GM12878 (cell line): Measurements from ENCODE around the gene CCL2. TPM values are rescaled to one million over a fixed set of nuclear protein-coding genes. Genes with fewer than 3 reads are reported as not detected.

Experiments used
- ATAC-seq: fragments of 200-7000 bp; cut with Tn5 transposase; 3 replicates; pipeline ENCODE4 v1.9.1; 2020; ENCODE audit warnings: mild to moderate bottlenecking, moderate library complexity
- BruUV-seq: library from RNA; stranded (reverse); fragments of 400-500 nt; replicated peaks from 2 replicates; lab custom pipeline; 2021; lab: Mats Ljungman, UMichigan
- CTCF ChIA-PET: fragments of 300-600 bp; sonication (Branson Sonifier 250); formaldehyde crosslinking; extraction: SDS; loops from one replicate; lab custom pipeline; 2021; ENCODE audit warnings: inconsistent platforms; lab: Yijun Ruan, JAX
- POLR2A ChIA-PET: fragments of 350-600 bp; formaldehyde crosslinking; extraction: SDS; loops from one replicate; lab custom pipeline; 2021; ENCODE audit warnings: inconsistent platforms; lab: Charles Lee
- RAD21 ChIA-PET: fragments of 300-600 bp; sonication (Branson Sonifier 250); formaldehyde crosslinking; loops from one replicate; lab custom pipeline; 2023; ENCODE audit warnings: antibody characterized with exemption; ENCODE audit not compliant: unreplicated experiment; lab: Charles Lee
- SMC1A ChIA-PET: fragments of 300-600 bp; sonication (Branson Sonifier 250); formaldehyde crosslinking; loops from one replicate; lab custom pipeline; 2023; ENCODE audit not compliant: unreplicated experiment, uncharacterized antibody; lab: Charles Lee
- DNase-seq: peaks from one replicate; pipeline ENCODE4 v3.0.0-alpha.2; 2011; ENCODE audit warnings: low read depth, low spot score
- FAIRE-seq: peaks from 3 replicates; lab custom pipeline; 2011; peaks lifted over from hg19 to GRCh38; lab: Jason Lieb, UNC
- H2AFZ ChIP-seq: 2 replicates; pipeline ENCODE4 v1.6.0; 2011; ENCODE audit warnings: low read depth, low read length, control low read depth; ENCODE audit not compliant: control insufficient read depth
- H3K27ac ChIP-seq: 2 replicates; pipeline ENCODE4 v1.5.1; 2011; ENCODE audit warnings: control low read depth; ENCODE audit not compliant: control insufficient read depth, insufficient read depth
- H3K27me3 ChIP-seq, 2 experiments: replicated peaks in 1 of 2; 2 replicates each; pipeline versions ENCODE4 v1.6.0 to v1.6.1; 2011; ENCODE audit warnings: low read length in 1 of 2; ENCODE audit not compliant: control insufficient read depth in 2 of 2, insufficient read depth in 2 of 2
- H3K36me3 ChIP-seq, 2 experiments: 2 replicates each; pipeline ENCODE4 v1.5.1; 2011; ENCODE audit warnings: low read length in 1 of 2; ENCODE audit not compliant: control insufficient read depth in 2 of 2, insufficient read depth in 2 of 2
- H3K4me1 ChIP-seq: 2 replicates; pipeline ENCODE4 v1.6.1; 2011; ENCODE audit warnings: mild to moderate bottlenecking, low read length, moderate library complexity, mixed read lengths; ENCODE audit not compliant: control insufficient read depth, insufficient read depth
- H3K4me2 ChIP-seq: 2 replicates; pipeline ENCODE4 v1.6.0; 2011; ENCODE audit warnings: control low read depth; ENCODE audit not compliant: control insufficient read depth, insufficient read depth
- H3K4me3 ChIP-seq: fragments of 200-600 bp; sonication (generic); 2 replicates; pipeline ENCODE4 v1.5.1; 2016
- H3K79me2 ChIP-seq: 2 replicates; pipeline ENCODE4 v1.6.0; 2011; ENCODE audit warnings: low read length; ENCODE audit not compliant: control insufficient read depth, insufficient read depth
- H3K9ac ChIP-seq: 2 replicates; pipeline ENCODE4 v1.8.0; 2011; ENCODE audit warnings: low read length, control low read depth, mixed read lengths; ENCODE audit not compliant: control insufficient read depth, insufficient read depth
- H3K9me3 ChIP-seq: replicated peaks from 3 replicates; pipeline ENCODE4 v1.5.1; 2011; ENCODE audit warnings: mild to moderate bottlenecking, low read length; ENCODE audit not compliant: control insufficient read depth, insufficient read depth
- H4K20me1 ChIP-seq: 2 replicates; pipeline ENCODE4 v1.6.0; 2011; ENCODE audit not compliant: control insufficient read depth, insufficient read depth
- BACH1 ChIP-seq: fragments of 450-650 bp; IDR thresholded peaks from 2 replicates; pipeline ENCODE4 v1.6.1; 2017; ENCODE audit warnings: mild to moderate bottlenecking, borderline replicate concordance
- BCL11A ChIP-seq: IDR thresholded peaks from 2 replicates; pipeline ENCODE4 v1.6.1; 2011; ENCODE audit warnings: low read depth, low read length
- GATAD2B ChIP-seq: fragments of 450-650 bp; conservative IDR thresholded peaks from 2 replicates; pipeline ENCODE4 v1.6.1; 2017; ENCODE audit warnings: low read depth, mild to moderate bottlenecking, moderate library complexity
- JUND ChIP-seq: IDR thresholded peaks from 2 replicates; pipeline ENCODE4 v1.6.1; 2012; ENCODE audit warnings: low read depth, mild to moderate bottlenecking, low read length, improper control_type of control experiment, moderate library complexity
- KDM1A ChIP-seq: fragments of 200-600 bp; sonication (generic); IDR thresholded peaks from 2 replicates; pipeline ENCODE4 v1.6.1; 2016; ENCODE audit warnings: borderline replicate concordance
- PML ChIP-seq: IDR thresholded peaks from 2 replicates; pipeline ENCODE4 v1.6.1; 2012; ENCODE audit warnings: low read length, inconsistent platforms
- SMARCA5 ChIP-seq: fragments of 450-650 bp; IDR thresholded peaks from 2 replicates; pipeline ENCODE4 v1.6.1; 2017; ENCODE audit warnings: mild to moderate bottlenecking
- SUPT20H ChIP-seq: IDR thresholded peaks from 2 replicates; pipeline ENCODE4 v1.6.1; 2011; ENCODE audit warnings: low read depth, mild to moderate bottlenecking, low read length, moderate library complexity, borderline replicate concordance; ENCODE audit not compliant: control insufficient read depth
- TBL1XR1 ChIP-seq: IDR thresholded peaks from 2 replicates; pipeline ENCODE4 v1.6.1; 2012; ENCODE audit warnings: low read depth, low read length, improper control_type of control experiment
- WGBS: methylation state at CpG from one replicate; pipeline ENCODE4 v1.1.6; 2016; ENCODE audit warnings: low lambda C conversion rate; ENCODE audit not compliant: insufficient replicate concordance, insufficient coverage; ENCODE audit errors: missing lambda C conversion rate; 5-methylcytosine and 5-hydroxymethylcytosine counted together
- in situ Hi-C: fragments of 300-500 bp; cut with MboI; formaldehyde crosslinking; loops from 9 replicates; pipeline ENCODE4 v1.14.3; 2018; ENCODE audit warnings: mixed read lengths
- intact Hi-C: fragments of 100-400 bp; cut with micrococcal nuclease; formaldehyde crosslinking; loops from one replicate; pipeline ENCODE4 v1.14.2; 2022; ENCODE audit not compliant: unreplicated experiment
- polyA plus RNA-seq, 11 experiments: library from polyadenylated mRNA; depleted of rRNA in 4 of 11; unstranded in 6 of 11; stranded (reverse) in 5 of 11; fragments of >200 nt; fragmentation: Nextera tagmentation in 4 of 11; fragmentation: Illumina TruSeq in 1 of 11; extraction: Ambion mirVana in 4 of 11; extraction: Trizol in 1 of 11; gene quantifications; 1 replicate in 1 of 11; 2 replicates in 10 of 11; pipeline versions ENCODE4 v1.2.1 to v1.2.3, GENCODE V29; 2011 to 2016; ENCODE audit warnings: inconsistent platforms in 2 of 11, missing spikeins in 2 of 11, low read depth in 1 of 11
- total RNA-seq, 4 experiments: library from RNA; depleted of rRNA in 3 of 4; stranded (reverse); fragments of >200 nt in 3 of 4; fragmentation: Illumina TruSeq in 1 of 4; extraction: Trizol in 1 of 4; gene quantifications; 2 replicates each; pipeline versions ENCODE4 v1.2.1 to v1.2.3, GENCODE V29; 2013 to 2021
- TF ChIP-seq, protein P1 (sequence below): fragments of 450-650 bp; formaldehyde crosslinking; IDR thresholded peaks from 2 replicates; pipeline ENCODE4 v1.4.0; 2020; ENCODE audit warnings: mild to moderate bottlenecking, moderate library complexity
- TF ChIP-seq, protein P2 (sequence below): fragments of 450-650 bp; IDR thresholded peaks from 2 replicates; pipeline ENCODE4 v1.6.1; 2016; ENCODE audit warnings: mild to moderate bottlenecking, moderate library complexity, borderline replicate concordance
- TF ChIP-seq, protein P3 (sequence below): fragments of 450-650 bp; IDR thresholded peaks from 2 replicates; pipeline ENCODE4 v1.6.1; 2017; ENCODE audit warnings: antibody characterized with exemption, mild to moderate bottlenecking, moderate library complexity
- TF ChIP-seq, protein P4 (sequence below): fragments of 450-650 bp; IDR thresholded peaks from 2 replicates; pipeline ENCODE4 v1.6.1; 2017; ENCODE audit warnings: borderline replicate concordance

The CCL2 gene
- total and polyA plus RNA-seq, 10 of the 15 experiments (the other 5 are each of a cell fraction or from before 2014, with no cell fraction given) = 0.16 to 0.18 TPM; not detected in 8

DNA sequence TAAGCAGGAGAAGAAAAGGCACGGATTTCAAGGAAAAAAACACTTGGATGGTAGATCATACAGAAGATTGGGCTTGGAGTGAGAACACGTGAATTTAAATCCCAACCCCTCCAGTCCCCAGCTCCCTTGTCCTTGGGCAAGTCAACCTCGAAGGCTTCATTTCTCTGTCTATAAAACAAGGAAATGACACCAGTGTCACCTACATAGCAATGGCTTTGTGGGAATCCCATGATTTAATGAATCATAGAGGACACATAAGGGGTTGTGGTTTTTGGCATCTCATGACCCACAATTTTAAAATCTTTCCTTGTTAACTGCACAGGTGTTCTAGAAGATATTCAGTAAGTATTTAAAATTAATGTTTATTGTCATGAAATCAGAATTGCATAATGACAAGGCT lies 8.2 kb upstream of the CCL2 start:
- ChIA-PET RAD21 (no interaction called here), POLR2A (no interaction called here), CTCF (no interaction called here), SMC1A (no interaction called here)
- no TSS peak for BruUV-seq
- DNase-seq = no peak
- Histone ChIP-seq H3K79me2 (no peaks in the 10 kb centered on the region), H3K4me1 (peaks cover 29% of the 10 kb centered on the region), H3K4me2 (no peak overlapping the region), H3K36me3 (no peaks in the 10 kb centered on the region), H4K20me1 (no peaks in the 10 kb centered on the region), H3K27me3 (peaks cover 0 to 2% of the 10 kb centered on the region in 2 experiments; a peak in 1 of 4 replicates), H3K9me3 (no peaks in the 10 kb centered on the region; the same call in 2 of the 3 replicates), H3K9ac (no peak overlapping the region), H2AFZ (no peak overlapping the region), H3K27ac (no peak overlapping the region), H3K4me3 (no peak overlapping the region)
- intact Hi-C loops = no loop called here
- in situ Hi-C loops = no loop called here
- ATAC-seq = no peak
- FAIRE-seq = no peak
- WGBS = 0% methylated on average over 3 of the region's 3 CpGs
- no peak for TF ChIP-seq JUND
- no peak for TF ChIP-seq GATAD2B
- no peak for TF ChIP-seq BACH1
- no peak for TF ChIP-seq SMARCA5
- TF ChIP-seq TBL1XR1 = no peak
- TF ChIP-seq, protein P1, sequence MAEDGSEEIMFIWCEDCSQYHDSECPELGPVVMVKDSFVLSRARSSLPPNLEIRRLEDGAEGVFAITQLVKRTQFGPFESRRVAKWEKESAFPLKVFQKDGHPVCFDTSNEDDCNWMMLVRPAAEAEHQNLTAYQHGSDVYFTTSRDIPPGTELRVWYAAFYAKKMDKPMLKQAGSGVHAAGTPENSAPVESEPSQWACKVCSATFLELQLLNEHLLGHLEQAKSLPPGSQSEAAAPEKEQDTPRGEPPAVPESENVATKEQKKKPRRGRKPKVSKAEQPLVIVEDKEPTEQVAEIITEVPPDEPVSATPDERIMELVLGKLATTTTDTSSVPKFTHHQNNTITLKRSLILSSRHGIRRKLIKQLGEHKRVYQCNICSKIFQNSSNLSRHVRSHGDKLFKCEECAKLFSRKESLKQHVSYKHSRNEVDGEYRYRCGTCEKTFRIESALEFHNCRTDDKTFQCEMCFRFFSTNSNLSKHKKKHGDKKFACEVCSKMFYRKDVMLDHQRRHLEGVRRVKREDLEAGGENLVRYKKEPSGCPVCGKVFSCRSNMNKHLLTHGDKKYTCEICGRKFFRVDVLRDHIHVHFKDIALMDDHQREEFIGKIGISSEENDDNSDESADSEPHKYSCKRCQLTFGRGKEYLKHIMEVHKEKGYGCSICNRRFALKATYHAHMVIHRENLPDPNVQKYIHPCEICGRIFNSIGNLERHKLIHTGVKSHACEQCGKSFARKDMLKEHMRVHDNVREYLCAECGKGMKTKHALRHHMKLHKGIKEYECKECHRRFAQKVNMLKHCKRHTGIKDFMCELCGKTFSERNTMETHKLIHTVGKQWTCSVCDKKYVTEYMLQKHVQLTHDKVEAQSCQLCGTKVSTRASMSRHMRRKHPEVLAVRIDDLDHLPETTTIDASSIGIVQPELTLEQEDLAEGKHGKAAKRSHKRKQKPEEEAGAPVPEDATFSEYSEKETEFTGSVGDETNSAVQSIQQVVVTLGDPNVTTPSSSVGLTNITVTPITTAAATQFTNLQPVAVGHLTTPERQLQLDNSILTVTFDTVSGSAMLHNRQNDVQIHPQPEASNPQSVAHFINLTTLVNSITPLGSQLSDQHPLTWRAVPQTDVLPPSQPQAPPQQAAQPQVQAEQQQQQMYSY = no peak
- TF ChIP-seq, protein P2, sequence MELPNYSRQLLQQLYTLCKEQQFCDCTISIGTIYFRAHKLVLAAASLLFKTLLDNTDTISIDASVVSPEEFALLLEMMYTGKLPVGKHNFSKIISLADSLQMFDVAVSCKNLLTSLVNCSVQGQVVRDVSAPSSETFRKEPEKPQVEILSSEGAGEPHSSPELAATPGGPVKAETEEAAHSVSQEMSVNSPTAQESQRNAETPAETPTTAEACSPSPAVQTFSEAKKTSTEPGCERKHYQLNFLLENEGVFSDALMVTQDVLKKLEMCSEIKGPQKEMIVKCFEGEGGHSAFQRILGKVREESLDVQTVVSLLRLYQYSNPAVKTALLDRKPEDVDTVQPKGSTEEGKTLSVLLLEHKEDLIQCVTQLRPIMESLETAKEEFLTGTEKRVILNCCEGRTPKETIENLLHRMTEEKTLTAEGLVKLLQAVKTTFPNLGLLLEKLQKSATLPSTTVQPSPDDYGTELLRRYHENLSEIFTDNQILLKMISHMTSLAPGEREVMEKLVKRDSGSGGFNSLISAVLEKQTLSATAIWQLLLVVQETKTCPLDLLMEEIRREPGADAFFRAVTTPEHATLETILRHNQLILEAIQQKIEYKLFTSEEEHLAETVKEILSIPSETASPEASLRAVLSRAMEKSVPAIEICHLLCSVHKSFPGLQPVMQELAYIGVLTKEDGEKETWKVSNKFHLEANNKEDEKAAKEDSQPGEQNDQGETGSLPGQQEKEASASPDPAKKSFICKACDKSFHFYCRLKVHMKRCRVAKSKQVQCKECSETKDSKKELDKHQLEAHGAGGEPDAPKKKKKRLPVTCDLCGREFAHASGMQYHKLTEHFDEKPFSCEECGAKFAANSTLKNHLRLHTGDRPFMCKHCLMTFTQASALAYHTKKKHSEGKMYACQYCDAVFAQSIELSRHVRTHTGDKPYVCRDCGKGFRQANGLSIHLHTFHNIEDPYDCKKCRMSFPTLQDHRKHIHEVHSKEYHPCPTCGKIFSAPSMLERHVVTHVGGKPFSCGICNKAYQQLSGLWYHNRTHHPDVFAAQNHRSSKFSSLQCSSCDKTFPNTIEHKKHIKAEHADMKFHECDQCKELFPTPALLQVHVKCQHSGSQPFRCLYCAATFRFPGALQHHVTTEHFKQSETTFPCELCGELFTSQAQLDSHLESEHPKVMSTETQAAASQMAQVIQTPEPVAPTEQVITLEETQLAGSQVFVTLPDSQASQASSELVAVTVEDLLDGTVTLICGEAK = no peak
- TF ChIP-seq, protein P3, sequence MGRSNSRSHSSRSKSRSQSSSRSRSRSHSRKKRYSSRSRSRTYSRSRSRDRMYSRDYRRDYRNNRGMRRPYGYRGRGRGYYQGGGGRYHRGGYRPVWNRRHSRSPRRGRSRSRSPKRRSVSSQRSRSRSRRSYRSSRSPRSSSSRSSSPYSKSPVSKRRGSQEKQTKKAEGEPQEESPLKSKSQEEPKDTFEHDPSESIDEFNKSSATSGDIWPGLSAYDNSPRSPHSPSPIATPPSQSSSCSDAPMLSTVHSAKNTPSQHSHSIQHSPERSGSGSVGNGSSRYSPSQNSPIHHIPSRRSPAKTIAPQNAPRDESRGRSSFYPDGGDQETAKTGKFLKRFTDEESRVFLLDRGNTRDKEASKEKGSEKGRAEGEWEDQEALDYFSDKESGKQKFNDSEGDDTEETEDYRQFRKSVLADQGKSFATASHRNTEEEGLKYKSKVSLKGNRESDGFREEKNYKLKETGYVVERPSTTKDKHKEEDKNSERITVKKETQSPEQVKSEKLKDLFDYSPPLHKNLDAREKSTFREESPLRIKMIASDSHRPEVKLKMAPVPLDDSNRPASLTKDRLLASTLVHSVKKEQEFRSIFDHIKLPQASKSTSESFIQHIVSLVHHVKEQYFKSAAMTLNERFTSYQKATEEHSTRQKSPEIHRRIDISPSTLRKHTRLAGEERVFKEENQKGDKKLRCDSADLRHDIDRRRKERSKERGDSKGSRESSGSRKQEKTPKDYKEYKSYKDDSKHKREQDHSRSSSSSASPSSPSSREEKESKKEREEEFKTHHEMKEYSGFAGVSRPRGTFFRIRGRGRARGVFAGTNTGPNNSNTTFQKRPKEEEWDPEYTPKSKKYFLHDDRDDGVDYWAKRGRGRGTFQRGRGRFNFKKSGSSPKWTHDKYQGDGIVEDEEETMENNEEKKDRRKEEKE = no peak
- no peak for TF ChIP-seq SUPT20H
- no peak for TF ChIP-seq PML
- no peak for TF ChIP-seq BCL11A
- TF ChIP-seq, protein P4, sequence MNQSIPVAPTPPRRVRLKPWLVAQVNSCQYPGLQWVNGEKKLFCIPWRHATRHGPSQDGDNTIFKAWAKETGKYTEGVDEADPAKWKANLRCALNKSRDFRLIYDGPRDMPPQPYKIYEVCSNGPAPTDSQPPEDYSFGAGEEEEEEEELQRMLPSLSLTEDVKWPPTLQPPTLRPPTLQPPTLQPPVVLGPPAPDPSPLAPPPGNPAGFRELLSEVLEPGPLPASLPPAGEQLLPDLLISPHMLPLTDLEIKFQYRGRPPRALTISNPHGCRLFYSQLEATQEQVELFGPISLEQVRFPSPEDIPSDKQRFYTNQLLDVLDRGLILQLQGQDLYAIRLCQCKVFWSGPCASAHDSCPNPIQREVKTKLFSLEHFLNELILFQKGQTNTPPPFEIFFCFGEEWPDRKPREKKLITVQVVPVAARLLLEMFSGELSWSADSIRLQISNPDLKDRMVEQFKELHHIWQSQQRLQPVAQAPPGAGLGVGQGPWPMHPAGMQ = no peak
- TF ChIP-seq KDM1A = no peak
